Activated CD4-positive, alpha-beta memory T cell treated with anti-CD3 and anti-CD28 coated beads, Interleukin-2, amount 10 ng/mL, durations not matched to agents 7 days and 5 days (primary cell): ENCODE measurements around the gene SNAI3. TPM values are rescaled to one million over a fixed set of nuclear protein-coding genes. Genes with fewer than 3 reads are reported as not detected.
A peak's percentile ranks its signal among the peaks of the same experiment; 100 is the strongest.

ENCODE experiments used
- CTCF ChIA-PET: fragments of 350-600 bp; sonication (Branson Sonifier 250); formaldehyde crosslinking; loops from one replicate; lab custom pipeline; 2021; ENCODE audit warnings: antibody characterized with exemption, inconsistent platforms; lab: Charles Lee
- POLR2A ChIA-PET: fragments of 350-600 bp; sonication (Branson Sonifier 250); formaldehyde crosslinking; loops from one replicate; lab custom pipeline; 2021; ENCODE audit warnings: antibody characterized with exemption; lab: Charles Lee
- DNase-seq: peaks from one replicate; pipeline ENCODE4 v3.0.0-alpha.2; 2020
- H3K27ac Mint-ChIP-seq: one replicate; pipeline ENCODE4 v1.8.0; 2021; ENCODE audit warnings: mild to moderate bottlenecking, mixed read lengths
- H3K27me3 Mint-ChIP-seq: one replicate; pipeline ENCODE4 v1.8.0; 2021; ENCODE audit warnings: mixed read lengths
- H3K36me3 Mint-ChIP-seq: one replicate; pipeline ENCODE4 v1.8.0; 2021; ENCODE audit warnings: low read depth, mixed read lengths
- H3K4me1 Mint-ChIP-seq: one replicate; pipeline ENCODE4 v1.8.0; 2021; ENCODE audit warnings: mixed read lengths
- H3K4me3 Mint-ChIP-seq: one replicate; pipeline ENCODE4 v1.8.0; 2021; ENCODE audit warnings: mild to moderate bottlenecking, mixed read lengths
- H3K9me3 Mint-ChIP-seq: one replicate; pipeline ENCODE4 v1.8.0; 2021; ENCODE audit warnings: mixed read lengths
- total RNA-seq, 2 experiments: library from RNA; stranded (reverse); gene quantifications; one replicate each; pipeline ENCODE4 v1.2.3, GENCODE V29; 2021

SNAI3 gene
- total RNA-seq, 2 experiments from 2014 or later, result 16.5 to 16.6 TPM

DNA sequence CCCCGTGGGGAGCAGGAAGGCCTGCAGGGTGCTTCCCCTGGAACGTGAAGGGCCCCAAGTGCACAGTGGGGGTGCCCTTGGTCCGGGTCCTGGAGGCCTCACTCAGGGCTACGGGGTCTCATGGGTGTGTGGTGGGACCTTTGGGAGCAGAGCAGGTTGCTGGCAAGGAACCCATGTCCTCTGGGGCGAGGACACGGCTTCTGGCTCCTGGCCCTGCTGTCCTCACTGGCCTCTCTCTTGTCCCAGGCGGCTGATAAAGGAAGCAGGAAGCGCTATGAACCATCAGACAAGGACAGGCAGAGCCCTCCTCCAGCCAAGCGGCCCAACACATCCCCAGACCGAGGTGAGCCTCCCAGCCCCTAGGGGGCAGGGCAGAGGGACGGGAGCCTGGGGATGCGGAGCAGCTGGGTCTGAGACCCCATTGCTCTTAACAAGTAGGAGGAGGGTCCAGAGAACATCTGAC lies 57.8 kb downstream of the SNAI3 start:
- Mint-ChIP-seq H3K4me3 (no peak overlapping the region), H3K4me1 (peaks cover 32% of the 10 kb centered on the region), H3K9me3 (no peaks in the 10 kb centered on the region), H3K27ac (peak overlapping the region; percentile 31), H3K36me3 (peaks cover 54% of the 10 kb centered on the region), H3K27me3 (no peaks in the 10 kb centered on the region)
- no peak for DNase-seq
- POLR2A ChIA-PET, result no interaction called here
- CTCF ChIA-PET, result interaction anchor here (1.2 kb wide), 1 partner anchor 8 kb away, joined by 9 read pairs; no protein-coding TSS in a partner anchor

Other genes with a start within 250 kb of the SNAI3 start
- gene ZFPM1, start 233.2 kb downstream of the SNAI3 start, total RNA-seq, result 10 to 100 TPM; 15.4 to 15.7 TPM
- gene ZC3H18, start 116.1 kb downstream of the SNAI3 start, total RNA-seq, result 10 to 100 TPM; 75.9 to 78.6 TPM
- under 1 TPM; 0.23 to 0.43 TPM for gene IL17C, start 47.9 kb downstream of the SNAI3 start, total RNA-seq
- 100 to 1,000 TPM; 580 to 588 TPM for gene CYBA, start 35.5 kb downstream of the SNAI3 start, total RNA-seq
- 100 to 1,000 TPM; 134 to 139 TPM for gene MVD, start 23.4 kb downstream of the SNAI3 start, total RNA-seq
- 100 to 1,000 TPM; 155 to 156 TPM for gene RNF166, start 19.9 kb upstream of the SNAI3 start, total RNA-seq
- 10 to 100 TPM; 16.5 to 17.3 TPM for gene CTU2, start 20.0 kb upstream of the SNAI3 start, total RNA-seq
- gene PIEZO1, start 98.7 kb upstream of the SNAI3 start, total RNA-seq, result 100 to 1,000 TPM; 308 to 323 TPM
- 100 to 1,000 TPM; 133 to 137 TPM for gene CDT1, start 117.3 kb upstream of the SNAI3 start, total RNA-seq
- gene APRT, start 125.4 kb upstream of the SNAI3 start, total RNA-seq, result 100 to 1,000 TPM; 129 to 136 TPM
- gene GALNS, start 170.4 kb upstream of the SNAI3 start, total RNA-seq, result 10 to 100 TPM; 35.2 to 38.2 TPM
- 10 to 100 TPM; 44.9 to 45.8 TPM for gene TRAPPC2L, start 170.6 kb upstream of the SNAI3 start, total RNA-seq
- not detected for gene PABPN1L, start 180.2 kb upstream of the SNAI3 start, total RNA-seq